Measurements from ENCODE around the gene CAPN1. TPM values are rescaled to one million over a fixed set of nuclear protein-coding genes. Genes with fewer than 3 reads are reported as not detected.
"Not testable (repeated sequence)": the region's sequence is repeated elsewhere in the genome, so short reads cannot be mapped to it uniquely, and the experiment has no call there.

Gene CAPN1
- total RNA-seq, 1 donor from 2014 or later: 81.0 TPM

GRCh38 chr11:65157336-65157735 lies 24.4 kb upstream of the CAPN1 start:
- ATAC-seq: no peak
- no peak for DNase-seq (ENCODE audit: low spot score)

- no peak for DNase-seq (ENCODE audit: low spot score)
- no peak for ATAC-seq
Measured at GRCh38 chr11:65159012-65159411, 22.7 kb upstream of the CAPN1 start.

- ATAC-seq (no peak), DNase-seq (ENCODE audit: low spot score) (no peak)
Measured at GRCh38 chr11:65160643-65161042, 21.1 kb upstream of the CAPN1 start.

GRCh38 chr11:65163684-65164083 lies 18.0 kb upstream of the CAPN1 start:
- no peak for DNase-seq (ENCODE audit: low spot score)
- peak; percentile 20 for ATAC-seq

GRCh38 chr11:65165410-65166317 lies 16.1 kb upstream of the CAPN1 start:
- ATAC-seq: peak; percentile 81

GRCh38 chr11:65166893-65167292 lies 14.8 kb upstream of the CAPN1 start:
- ATAC-seq: no peak
- DNase-seq (ENCODE audit: low spot score): no peak

More at GRCh38 chr11:65165410-65166317, 16.1 kb upstream of the CAPN1 start:
- peak; percentile 82 for DNase-seq (ENCODE audit: low spot score)

GRCh38 chr11:65167656-65168055 lies 14.1 kb upstream of the CAPN1 start:
- no peak for DNase-seq (ENCODE audit: low spot score)
- no peak for ATAC-seq

GRCh38 chr11:65169164-65169641 lies 12.5 kb upstream of the CAPN1 start:
- ATAC-seq (no peak), DNase-seq (ENCODE audit: low spot score) (no peak)

GRCh38 chr11:65170058-65170534 lies 11.6 kb upstream of the CAPN1 start, which contains the start of gene SPDYC:
SPDYC (plus strand) TSS chr11:65170233; CDS start chr11:65171358, 1,125 bp downstream.
- DNase-seq (ENCODE audit: low spot score) (no peak), ATAC-seq (no peak)

GRCh38 chr11:65172600-65172999 lies 9.1 kb upstream of the CAPN1 start:
- no peak for ATAC-seq
- peak; percentile 42 for DNase-seq (ENCODE audit: low spot score)

GRCh38 chr11:65174571-65175010 lies 7.1 kb upstream of the CAPN1 start:
- not testable (repeated sequence) for DNase-seq (ENCODE audit: low spot score); ATAC-seq

GRCh38 chr11:65180877-65181568 lies 705 bp upstream of the CAPN1 start:
- ATAC-seq: peak; percentile 75
- DNase-seq (ENCODE audit: low spot score): peak; percentile 68

GRCh38 chr11:65182258-65183170 lies 786 bp downstream of the CAPN1 start:
- peak; percentile 46 for DNase-seq (ENCODE audit: low spot score)
- ATAC-seq: peak; percentile 25

GRCh38 chr11:65183201-65183891 lies 1.6 kb downstream of the CAPN1 start:
- ATAC-seq (no peak), DNase-seq (ENCODE audit: low spot score) (peak; percentile 45)

GRCh38 chr11:65184146-65184545 lies 2.4 kb downstream of the CAPN1 start:
- ATAC-seq (no peak), DNase-seq (ENCODE audit: low spot score) (peak; percentile 47)

- DNase-seq (ENCODE audit: low spot score) (peak; percentile 22), ATAC-seq (no peak)
Measured at GRCh38 chr11:65185171-65185570, 3.4 kb downstream of the CAPN1 start.

GRCh38 chr11:65185869-65186341 lies 4.2 kb downstream of the CAPN1 start:
- ATAC-seq (no peak), DNase-seq (ENCODE audit: low spot score) (peak; percentile 45)

- ATAC-seq (no peak), DNase-seq (ENCODE audit: low spot score) (peak; percentile 19)
Measured at GRCh38 chr11:65186701-65187100, 5.0 kb downstream of the CAPN1 start.

- ATAC-seq: no peak
- DNase-seq (ENCODE audit: low spot score): peak; percentile 44
Measured at GRCh38 chr11:65187146-65187675, 5.5 kb downstream of the CAPN1 start.

Measured in left lobe of liver (tissue), 2 donors.